Suprapubic skin (tissue), 4 donors: ENCODE measurements around the gene MRPS23. TPM values are rescaled to one million over a fixed set of nuclear protein-coding genes. Genes with fewer than 3 reads are reported as not detected.
"Not testable (repeated sequence)": the region's sequence is repeated elsewhere in the genome, so short reads cannot be mapped to it uniquely, and the experiment has no call there.

Experiments
- DNase-seq, 2 donors: peaks; one replicate each; pipeline ENCODE4 v3.0.0-alpha.2; 2019; ENCODE audit warnings: low spot score in 2 of 2
- H3K27ac ChIP-seq: fragments of 200-600 bp; sonication (generic); one replicate; pipeline ENCODE4 v1.5.1; 2019
- H3K27me3 ChIP-seq: fragments of 200-600 bp; sonication (generic); one replicate; pipeline ENCODE4 v1.5.1; 2019
- H3K36me3 ChIP-seq: fragments of 200-600 bp; sonication (generic); one replicate; pipeline ENCODE4 v1.5.1; 2019
- H3K4me1 ChIP-seq: fragments of 200-600 bp; sonication (generic); one replicate; pipeline ENCODE4 v1.5.1; 2019
- H3K4me3 ChIP-seq: fragments of 200-600 bp; sonication (generic); one replicate; pipeline ENCODE4 v1.5.1; 2019; ENCODE audit warnings: mild to moderate bottlenecking
- H3K9me3 ChIP-seq: fragments of 200-600 bp; sonication (generic); one replicate; pipeline ENCODE4 v1.5.1; 2019
- EP300 ChIP-seq: sonication (generic); formaldehyde crosslinking; IDR thresholded peaks from one replicate; pipeline ENCODE4 v1.6.1; 2017; ENCODE audit warnings: antibody characterized with exemption
- POLR2A ChIP-seq, 2 donors: fragments of 450-650 bp; IDR thresholded peaks; one replicate each; pipeline ENCODE4 v1.6.1; 2017; ENCODE audit warnings: antibody characterized with exemption in 2 of 2, mild to moderate bottlenecking in 2 of 2, moderate library complexity in 2 of 2
- POLR2AphosphoS5 ChIP-seq, 3 donors: sonication (generic); formaldehyde crosslinking; IDR thresholded peaks; one replicate each; pipeline ENCODE4 v1.6.1; 2017; ENCODE audit warnings: antibody characterized with exemption in 3 of 3
- WGBS: methylation state at CpG from one replicate; pipeline ENCODE4 v1.1.5; 2018; 5-methylcytosine and 5-hydroxymethylcytosine counted together
- total RNA-seq, 4 donors: library from RNA; depleted of rRNA; stranded (reverse); fragments of >200 nt; gene quantifications; one replicate each; pipeline ENCODE4 v1.1.0, GENCODE V29; 2016
- TF ChIP-seq, protein P1 (sequence below), 2 donors: fragments of 200-600 bp in 1 of 2; fragments of 450-650 bp in 1 of 2; sonication (generic) in 1 of 2; IDR thresholded peaks; one replicate each; pipeline ENCODE4 v1.5.1; 2016 to 2019; ENCODE audit warnings: antibody characterized with exemption in 2 of 2, mild to moderate bottlenecking in 1 of 2, moderate library complexity in 1 of 2

MRPS23 gene
- total RNA-seq, 4 donors from 2014 or later: 7.4 to 15.2 (median 12.5) TPM

DNA sequence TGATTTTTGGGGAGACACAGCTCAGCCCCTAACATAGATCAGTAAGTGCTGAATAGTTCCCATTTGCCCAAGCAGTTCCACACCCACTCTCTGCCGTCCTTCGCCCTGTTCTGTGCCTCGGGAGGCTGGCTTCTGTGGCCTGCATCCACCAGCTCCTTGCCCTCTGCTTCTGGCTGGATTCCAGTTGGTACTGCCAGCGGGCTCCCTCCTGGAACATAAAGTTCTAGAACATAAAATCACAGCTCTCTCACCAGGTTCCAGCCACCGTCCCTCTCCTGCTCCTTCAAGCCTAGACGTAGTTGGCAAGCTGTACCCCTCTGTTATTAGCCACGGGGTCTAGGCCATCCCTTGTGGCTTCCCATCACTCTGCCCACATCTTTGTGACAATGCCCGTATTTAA lies 3.9 kb upstream of the MRPS23 start:
- no peaks in the 10 kb centered on the region for H3K27me3 ChIP-seq
- WGBS: 60% methylated on average over 8 of the region's 8 CpGs
- H3K4me3 ChIP-seq: no peak overlapping the region
- H3K9me3 ChIP-seq: no peaks in the 10 kb centered on the region
- no peaks in the 10 kb centered on the region for H3K36me3 ChIP-seq
- TF ChIP-seq, protein P1, sequence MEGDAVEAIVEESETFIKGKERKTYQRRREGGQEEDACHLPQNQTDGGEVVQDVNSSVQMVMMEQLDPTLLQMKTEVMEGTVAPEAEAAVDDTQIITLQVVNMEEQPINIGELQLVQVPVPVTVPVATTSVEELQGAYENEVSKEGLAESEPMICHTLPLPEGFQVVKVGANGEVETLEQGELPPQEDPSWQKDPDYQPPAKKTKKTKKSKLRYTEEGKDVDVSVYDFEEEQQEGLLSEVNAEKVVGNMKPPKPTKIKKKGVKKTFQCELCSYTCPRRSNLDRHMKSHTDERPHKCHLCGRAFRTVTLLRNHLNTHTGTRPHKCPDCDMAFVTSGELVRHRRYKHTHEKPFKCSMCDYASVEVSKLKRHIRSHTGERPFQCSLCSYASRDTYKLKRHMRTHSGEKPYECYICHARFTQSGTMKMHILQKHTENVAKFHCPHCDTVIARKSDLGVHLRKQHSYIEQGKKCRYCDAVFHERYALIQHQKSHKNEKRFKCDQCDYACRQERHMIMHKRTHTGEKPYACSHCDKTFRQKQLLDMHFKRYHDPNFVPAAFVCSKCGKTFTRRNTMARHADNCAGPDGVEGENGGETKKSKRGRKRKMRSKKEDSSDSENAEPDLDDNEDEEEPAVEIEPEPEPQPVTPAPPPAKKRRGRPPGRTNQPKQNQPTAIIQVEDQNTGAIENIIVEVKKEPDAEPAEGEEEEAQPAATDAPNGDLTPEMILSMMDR (IDR thresholded peaks at IDR 0.05): no peak
- TF ChIP-seq EP300 (no peak), POLR2AphosphoS5 (IDR thresholded peaks at IDR 0.05) (no peak), POLR2A (IDR thresholded peaks at IDR 0.05) (no peak)
- H3K27ac ChIP-seq: no peak overlapping the region
- no peak for DNase-seq
- peaks cover 44% of the 10 kb centered on the region for H3K4me1 ChIP-seq

DNA sequence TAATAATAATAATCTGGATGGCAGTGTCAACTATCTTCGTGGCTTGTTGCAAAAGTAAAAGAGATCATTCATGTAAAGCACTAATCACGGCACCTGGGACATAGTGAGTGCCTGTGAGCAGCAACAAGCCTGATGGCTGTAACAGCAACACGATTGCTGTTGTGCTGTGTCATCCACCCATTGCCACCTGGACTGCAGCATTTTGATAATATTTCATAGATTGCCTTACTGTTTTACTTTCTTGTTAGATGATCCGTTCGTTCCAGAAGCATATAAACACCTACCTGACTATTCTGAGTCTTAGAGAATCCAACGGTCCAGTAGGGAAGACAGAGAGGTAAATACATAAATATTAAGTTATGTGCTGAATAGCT lies 3.1 kb upstream of the MRPS23 start:
- WGBS: 73% methylated on average over 6 of the region's 6 CpGs
- Histone ChIP-seq H3K9me3 (no peaks in the 10 kb centered on the region), H3K27ac (no peak overlapping the region), H3K27me3 (no peaks in the 10 kb centered on the region), H3K36me3 (no peaks in the 10 kb centered on the region), H3K4me3 (no peak overlapping the region), H3K4me1 (peaks cover 50% of the 10 kb centered on the region)
- DNase-seq: no peak
- TF ChIP-seq POLR2AphosphoS5 (IDR thresholded peaks at IDR 0.05) (no peak), POLR2A (IDR thresholded peaks at IDR 0.05) (no peak), EP300 (no peak)
- TF ChIP-seq, protein P1 (IDR thresholded peaks at IDR 0.05): no peak

DNA sequence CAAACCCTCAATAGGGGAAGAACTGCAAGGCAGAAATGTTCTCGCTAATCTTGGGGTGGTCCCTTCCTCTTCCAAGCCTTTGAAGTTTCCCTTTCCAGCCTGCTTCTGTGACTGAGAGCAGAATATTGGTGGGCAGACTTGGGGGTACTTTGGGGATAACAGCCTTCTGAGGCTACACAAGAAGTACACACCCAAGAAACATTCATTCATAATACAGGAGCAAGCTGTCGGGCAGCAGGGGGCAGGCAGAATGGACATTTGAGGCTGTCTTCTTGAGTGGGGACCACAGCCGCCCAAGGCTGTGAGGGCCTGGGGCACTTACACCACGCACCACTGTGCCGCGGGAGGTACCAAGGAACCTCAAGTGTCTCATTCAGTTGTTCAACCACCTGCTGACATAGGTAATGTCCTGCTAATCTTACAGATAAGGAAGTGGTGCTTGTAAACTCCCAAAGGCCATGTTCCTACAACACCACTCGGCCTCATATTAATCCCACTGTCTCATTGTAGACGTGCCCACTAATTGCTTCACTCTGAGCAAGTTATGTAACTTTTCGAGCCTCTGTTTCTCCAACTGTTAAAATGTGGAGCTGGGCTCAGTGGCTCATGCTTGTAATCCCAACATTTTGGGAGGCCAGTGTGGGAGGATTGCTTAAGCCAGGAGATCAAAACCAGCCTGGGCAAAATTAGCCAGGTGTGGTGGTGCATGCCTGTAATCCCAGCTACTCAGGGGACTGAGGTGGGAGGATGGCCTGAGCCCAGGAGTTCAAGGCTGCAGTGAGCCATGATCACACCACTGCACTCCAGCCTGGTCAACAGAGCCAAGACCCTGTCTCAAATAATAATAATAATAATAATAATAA lies 2.5 kb upstream of the MRPS23 start:
- H3K9me3 ChIP-seq: no peaks in the 10 kb centered on the region
- peaks cover 47% of the 10 kb centered on the region for H3K4me1 ChIP-seq
- peak overlapping the region; percentile 37 for H3K27ac ChIP-seq
- TF ChIP-seq, protein P1 (IDR thresholded peaks at IDR 0.05): no peak
- TF ChIP-seq EP300 (no peak), POLR2A (IDR thresholded peaks at IDR 0.05) (no peak)
- 73% methylated on average over 9 of the region's 9 CpGs for WGBS
- no peak for DNase-seq
- no peak overlapping the region for H3K4me3 ChIP-seq
- no peaks in the 10 kb centered on the region for H3K27me3 ChIP-seq
- no peaks in the 10 kb centered on the region for H3K36me3 ChIP-seq

DNA sequence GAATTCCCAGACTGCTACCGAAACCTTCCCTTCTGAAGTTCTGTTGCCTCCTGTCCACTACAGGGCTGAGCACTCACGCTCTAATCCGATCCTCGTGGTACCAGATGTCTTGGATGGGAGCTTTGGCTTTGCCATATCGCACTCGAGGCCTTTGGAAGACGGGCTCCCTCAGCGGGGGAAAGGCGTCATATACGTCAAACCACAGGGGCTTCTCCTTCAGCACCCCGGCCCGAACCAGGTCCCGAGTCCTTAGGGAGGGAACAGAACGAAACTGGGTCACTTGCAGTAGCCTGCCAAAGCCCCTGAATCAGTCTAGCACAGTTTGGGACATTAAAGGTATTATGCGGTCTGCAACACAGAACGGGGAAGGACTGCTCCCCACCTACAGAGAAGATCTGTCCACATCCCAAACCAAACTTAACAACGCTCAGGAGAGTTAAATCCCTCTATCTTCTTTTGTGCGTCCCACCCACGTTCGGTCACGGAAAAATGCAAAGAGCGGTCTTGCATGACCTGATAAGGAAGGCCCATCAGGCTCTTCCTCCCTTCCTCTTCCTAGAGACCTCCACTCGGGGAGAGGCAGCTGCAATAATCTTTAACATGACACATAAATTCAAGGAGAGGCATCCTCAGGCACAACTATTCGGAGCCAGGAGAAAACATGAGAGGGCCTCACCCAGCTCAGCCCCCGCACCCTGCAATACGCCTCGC lies 526 bp downstream of the MRPS23 start:
- 17% methylated on average over 21 of the region's 27 CpGs for WGBS
- DNase-seq: no peak
- peak overlapping the region; percentile 90 for H3K27ac ChIP-seq
- H3K4me3 ChIP-seq: peak overlapping the region; percentile 81
- H3K4me1 ChIP-seq: peaks cover 46% of the 10 kb centered on the region
- H3K36me3 ChIP-seq: peaks cover 9% of the 10 kb centered on the region
- H3K27me3 ChIP-seq: no peaks in the 10 kb centered on the region
- no peaks in the 10 kb centered on the region for H3K9me3 ChIP-seq
- TF ChIP-seq POLR2AphosphoS5 (IDR thresholded peaks at IDR 0.05) (no peak), EP300 (no peak), POLR2A (IDR thresholded peaks at IDR 0.05) (no peak)
- TF ChIP-seq, protein P1 (IDR thresholded peaks at IDR 0.05): no peak

DNA sequence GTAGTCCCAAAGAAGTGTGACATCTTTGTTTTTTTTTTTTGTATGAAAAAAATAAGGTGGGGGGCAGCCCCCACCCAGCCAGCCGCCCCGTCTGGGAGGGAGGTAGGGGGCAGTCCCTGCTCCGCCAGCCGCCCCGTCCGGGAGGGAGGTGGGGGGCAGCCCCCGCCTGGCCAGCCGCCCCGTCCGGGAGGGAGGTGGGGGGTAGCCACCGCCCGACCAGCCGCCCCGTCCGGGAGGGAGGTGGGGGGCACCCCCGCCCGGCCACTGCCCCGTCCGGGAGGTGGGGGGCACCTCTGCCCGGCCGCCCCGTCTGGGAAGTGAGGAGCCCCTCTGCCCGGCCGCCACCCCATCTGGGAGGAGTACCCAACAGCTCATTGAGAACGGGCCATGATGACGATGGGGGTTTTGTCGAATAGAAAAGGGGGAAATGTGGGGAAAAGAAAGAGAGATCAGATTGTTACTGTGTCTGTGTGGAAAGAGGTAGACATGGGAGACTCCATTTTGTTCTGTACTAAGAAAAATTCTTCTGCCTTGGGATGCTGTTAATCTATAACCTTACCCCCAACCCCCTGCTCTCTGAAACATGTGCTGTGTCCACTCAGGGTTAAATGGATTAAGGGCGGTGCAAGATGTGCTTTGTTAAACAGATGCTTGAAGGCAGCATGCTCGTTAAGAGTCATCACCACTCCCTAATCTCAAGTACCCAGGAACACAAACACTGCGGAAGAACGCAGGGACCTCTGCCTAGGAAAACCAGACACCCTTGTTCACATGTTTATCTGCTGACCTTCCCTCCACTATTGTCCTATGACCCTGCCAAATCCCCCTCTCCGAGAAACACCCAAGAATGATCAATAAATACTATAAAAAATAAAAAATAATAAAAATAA lies 3.5 kb downstream of the MRPS23 start:
- not testable (repeated sequence) for H3K27ac ChIP-seq, DNase-seq, H3K27me3 ChIP-seq, H3K4me3 ChIP-seq, H3K9me3 ChIP-seq
- WGBS: 84% methylated on average over 30 of the region's 32 CpGs
- Histone ChIP-seq H3K4me1 (peaks cover 24% of the 10 kb centered on the region), H3K36me3 (peaks cover 19% of the 10 kb centered on the region)
